HCT116 (cell line): ENCODE measurements around the gene ENGASE. TPM values are rescaled to one million over a fixed set of nuclear protein-coding genes. Genes with fewer than 3 reads are reported as not detected.

Source experiments
- ATAC-seq: fragments of 200-7000 bp; cut with Tn5 transposase; 2 replicates; pipeline ENCODE4 v1.9.1; 2020; ENCODE audit warnings: mild to moderate bottlenecking, moderate library complexity
- BruUV-seq: library from RNA; stranded (reverse); fragments of 400-500 nt; replicated peaks from 2 replicates; lab custom pipeline; 2021; lab: Mats Ljungman, UMichigan
- CTCF ChIA-PET: fragments of 300-600 bp; sonication (Branson Sonifier 250); formaldehyde crosslinking; loops from one replicate; lab custom pipeline; 2021; ENCODE audit warnings: antibody characterized with exemption; lab: Charles Lee
- POLR2A ChIA-PET: fragments of 300-600, 350-600 bp; sonication (Branson Sonifier 250); formaldehyde crosslinking; loops from one replicate; lab custom pipeline; 2021; ENCODE audit warnings: antibody characterized with exemption; lab: Charles Lee
- RAD21 ChIA-PET, 2 experiments: fragments of 300-600 bp; sonication (Branson Sonifier 250); formaldehyde crosslinking; loops; one replicate each; lab custom pipeline; 2023; ENCODE audit warnings: low total read pairs in 2 of 2; ENCODE audit not compliant: uncharacterized antibody in 2 of 2, unreplicated experiment in 2 of 2, low non-redundant PET in 1 of 2; lab: Charles Lee
- DNase-seq: peaks from one replicate; pipeline ENCODE4 v3.0.0-alpha.2; 2010; ENCODE audit warnings: low read depth, low spot score
- H2AFZ ChIP-seq: fragments of 200-600 bp; shearing (Covaris generic), sonication (generic); 2 replicates; pipeline ENCODE4 v1.6.1; 2017; ENCODE audit warnings: low read depth, mixed run types, mixed read lengths, antibody characterized with exemption, low read length; ENCODE audit not compliant: poor library complexity, severe bottlenecking
- H3K27ac ChIP-seq: 2 replicates; pipeline ENCODE4 v1.5.1; 2012; ENCODE audit warnings: low read depth, low read length
- H3K27me3 ChIP-seq: fragments of 200-600 bp; sonication (generic); 2 replicates; pipeline ENCODE4 v1.6.1; 2016; ENCODE audit warnings: mixed run types, low read length, mixed read lengths; ENCODE audit not compliant: insufficient read depth
- H3K36me3 ChIP-seq, 2 experiments: fragments of 200-500 bp in 1 of 2; fragments of 200-600 bp in 1 of 2; sonication (Bioruptor generic) in 1 of 2; sonication (generic) in 1 of 2; 2 replicates each; pipeline versions ENCODE4 v1.5.1 to v1.6.1; 2014 to 2016; ENCODE audit warnings: low read length in 2 of 2, inconsistent platforms in 1 of 2, mixed read lengths in 1 of 2, mixed run types in 1 of 2; ENCODE audit not compliant: insufficient read depth in 2 of 2, control insufficient read depth in 1 of 2
- H3K4me1 ChIP-seq, 2 experiments: fragments of 200-600 bp in 1 of 2; sonication (generic) in 1 of 2; 2 replicates each; pipeline versions ENCODE4 v1.5.1 to v1.6.1; 2012 to 2017; ENCODE audit warnings: low read length in 2 of 2, inconsistent platforms in 1 of 2, mild to moderate bottlenecking in 1 of 2, mixed read lengths in 1 of 2, mixed run types in 1 of 2, moderate library complexity in 1 of 2; ENCODE audit not compliant: insufficient read depth in 2 of 2, control insufficient read depth in 1 of 2
- H3K4me2 ChIP-seq: fragments of 200-600 bp; sonication (generic); 2 replicates; pipeline ENCODE4 v1.6.1; 2017; ENCODE audit warnings: mixed run types, low read length, mixed read lengths
- H3K4me3 ChIP-seq, 2 experiments: fragments of 200-600 bp in 1 of 2; sonication (generic) in 1 of 2; replicated peaks in 1 of 2; 2 replicates each; pipeline ENCODE4 v1.5.1; 2011 to 2016; ENCODE audit warnings: low read length in 2 of 2, control low read depth in 1 of 2, low read depth in 1 of 2, mild to moderate bottlenecking in 1 of 2, mixed read lengths in 1 of 2, mixed run types in 1 of 2
- H3K79me2 ChIP-seq: fragments of 200-600 bp; sonication (generic); 2 replicates; pipeline ENCODE4 v1.6.1; 2017; ENCODE audit warnings: mild to moderate bottlenecking, mixed run types, low read length, moderate library complexity, mixed read lengths; ENCODE audit not compliant: insufficient read depth
- H3K9ac ChIP-seq: fragments of 200-600 bp; sonication (generic); 2 replicates; pipeline ENCODE4 v1.6.1; 2016; ENCODE audit warnings: low read length, mixed read lengths
- H3K9me2 ChIP-seq: fragments of 200-600 bp; sonication (generic), shearing (Covaris generic); 2 replicates; pipeline ENCODE4 v1.6.1; 2017; ENCODE audit warnings: mixed run types, mild to moderate bottlenecking, moderate library complexity; ENCODE audit not compliant: insufficient read depth
- H3K9me3 ChIP-seq, 2 experiments: fragments of 200-500 bp in 1 of 2; fragments of 200-600 bp in 1 of 2; sonication (Bioruptor generic) in 1 of 2; sonication (generic) in 1 of 2; 2 replicates each; pipeline ENCODE4 v1.6.1; 2014 to 2017; ENCODE audit warnings: low read length in 2 of 2, mixed read lengths in 2 of 2, inconsistent platforms in 1 of 2, low read depth in 1 of 2, mild to moderate bottlenecking in 1 of 2, mixed run types in 1 of 2, moderate library complexity in 1 of 2; ENCODE audit not compliant: control insufficient read depth in 1 of 2, insufficient read depth in 1 of 2
- H4K20me1 ChIP-seq: fragments of 200-600 bp; sonication (generic), shearing (Covaris generic); 2 replicates; pipeline ENCODE4 v1.6.1; 2017; ENCODE audit warnings: mixed run types, mild to moderate bottlenecking, moderate library complexity; ENCODE audit not compliant: insufficient read depth
- ATF3 ChIP-seq: IDR thresholded peaks from 2 replicates; pipeline ENCODE4 v1.6.1; 2012
- CBX3 ChIP-seq: IDR thresholded peaks from 2 replicates; pipeline ENCODE4 v1.6.1; 2012; ENCODE audit warnings: low read depth
- CEBPB ChIP-seq: IDR thresholded peaks from 2 replicates; pipeline ENCODE4 v1.6.1; 2012; ENCODE audit warnings: low read depth
- CTCF ChIP-seq, 3 experiments: fragments of 200-600 bp in 1 of 3; sonication (generic) in 1 of 3; IDR thresholded peaks in 2 of 3; conservative IDR thresholded peaks in 1 of 3; 2 replicates each; pipeline ENCODE4 v1.5.1; 2012 to 2017; ENCODE audit warnings: low read depth in 2 of 3, low read length in 2 of 3, antibody characterized with exemption in 1 of 3, borderline replicate concordance in 1 of 3, control low read depth in 1 of 3, mild to moderate bottlenecking in 1 of 3, mixed read lengths in 1 of 3, mixed run types in 1 of 3, moderate library complexity in 1 of 3; ENCODE audit not compliant: insufficient read depth in 1 of 3
- EGR1 ChIP-seq: IDR thresholded peaks from 2 replicates; pipeline ENCODE4 v1.6.1; 2012; ENCODE audit warnings: low read depth
- ELF1 ChIP-seq: IDR thresholded peaks from 2 replicates; pipeline ENCODE4 v1.6.1; 2012; ENCODE audit warnings: low read depth, borderline replicate concordance
- EZH2 ChIP-seq: fragments of 200-600 bp; sonication (generic); IDR thresholded peaks from 2 replicates; pipeline ENCODE4 v1.6.1; 2017; ENCODE audit warnings: antibody characterized with exemption, mixed run types
- EZH2phosphoT487 ChIP-seq: fragments of 200-600 bp; IDR thresholded peaks from 2 replicates; pipeline ENCODE4 v1.6.1; 2018; ENCODE audit warnings: antibody characterized with exemption, borderline replicate concordance
- JUND ChIP-seq: IDR thresholded peaks from 2 replicates; pipeline ENCODE4 v1.6.1; 2012
- POLR2A ChIP-seq: IDR thresholded peaks from 2 replicates; pipeline ENCODE4 v1.7.0; 2011; ENCODE audit warnings: borderline replicate concordance; ENCODE audit not compliant: insufficient read depth, insufficient read length; ENCODE audit errors: extremely low read depth
- RAD21 ChIP-seq: IDR thresholded peaks from 2 replicates; pipeline ENCODE4 v1.6.1; 2012; ENCODE audit warnings: low read depth, mild to moderate bottlenecking
- REST ChIP-seq: IDR thresholded peaks from 2 replicates; pipeline ENCODE4 v1.6.1; 2012; ENCODE audit warnings: low read depth
- SIN3A ChIP-seq: IDR thresholded peaks from 2 replicates; pipeline ENCODE4 v1.6.1; 2012; ENCODE audit warnings: low read depth
- SP1 ChIP-seq: IDR thresholded peaks from 2 replicates; pipeline ENCODE4 v1.6.1; 2012; ENCODE audit warnings: low read depth
- SRF ChIP-seq: IDR thresholded peaks from 2 replicates; pipeline ENCODE4 v1.6.1; 2012; ENCODE audit warnings: low read depth
- TCF7L2 ChIP-seq: IDR thresholded peaks from 2 replicates; pipeline ENCODE4 v1.7.0; 2011; ENCODE audit warnings: borderline replicate concordance, inconsistent platforms; ENCODE audit not compliant: insufficient read depth, insufficient read length; ENCODE audit errors: extremely low read depth
- ZFX ChIP-seq: fragments of 450-650 bp; IDR thresholded peaks from 2 replicates; pipeline ENCODE4 v1.6.1; 2017
- ZNF274 ChIP-seq: fragments of 200-500 bp; sonication (Bioruptor generic); IDR thresholded peaks from 2 replicates; pipeline ENCODE4 v1.6.1; 2014; ENCODE audit warnings: mild to moderate bottlenecking, low read depth, low read length, inconsistent platforms
- intact Hi-C: fragments of 100-400 bp; cut with micrococcal nuclease; formaldehyde crosslinking; loops from 2 replicates; pipeline ENCODE4 v1.10.0; 2022
- total RNA-seq: library from RNA; stranded (reverse); gene quantifications from one replicate; pipeline ENCODE4 v1.2.1, GENCODE V29; 2021; ENCODE audit not compliant: unreplicated experiment
- TF ChIP-seq, protein P1 (sequence below): IDR thresholded peaks from 2 replicates; pipeline ENCODE4 v1.6.1; 2012
- TF ChIP-seq, protein P2 (sequence below): IDR thresholded peaks from 2 replicates; pipeline ENCODE4 v1.6.1; 2011; ENCODE audit warnings: mild to moderate bottlenecking, low read length, moderate library complexity; ENCODE audit not compliant: insufficient replicate concordance; ENCODE audit errors: extremely low read depth

Gene ENGASE
- total RNA-seq, 1 experiment from 2014 or later = 54.2 TPM

DNA sequence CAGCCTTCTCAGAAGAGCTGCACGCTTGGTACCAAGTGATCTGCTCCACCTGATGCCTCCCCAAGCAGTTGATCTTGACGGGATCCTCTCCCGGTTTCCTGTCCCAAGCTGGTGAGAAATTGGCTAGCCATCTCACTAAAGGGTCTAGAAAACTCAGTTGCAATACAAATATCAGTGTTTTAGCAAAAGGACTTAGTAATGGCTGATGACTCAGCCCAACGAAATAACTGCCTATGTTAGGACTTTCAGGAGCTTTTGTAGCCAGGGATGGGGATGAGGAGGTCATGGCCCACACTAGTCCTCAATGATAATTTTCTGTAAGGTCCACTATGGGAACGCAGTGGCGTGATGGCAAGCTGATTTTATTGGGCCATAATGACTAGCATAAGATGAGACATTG, 23.3 kb upstream of the ENGASE start (continued):
- TF ChIP-seq SRF = no peak
- no peak for TF ChIP-seq JUND
- TF ChIP-seq EZH2 = no peak

DNA sequence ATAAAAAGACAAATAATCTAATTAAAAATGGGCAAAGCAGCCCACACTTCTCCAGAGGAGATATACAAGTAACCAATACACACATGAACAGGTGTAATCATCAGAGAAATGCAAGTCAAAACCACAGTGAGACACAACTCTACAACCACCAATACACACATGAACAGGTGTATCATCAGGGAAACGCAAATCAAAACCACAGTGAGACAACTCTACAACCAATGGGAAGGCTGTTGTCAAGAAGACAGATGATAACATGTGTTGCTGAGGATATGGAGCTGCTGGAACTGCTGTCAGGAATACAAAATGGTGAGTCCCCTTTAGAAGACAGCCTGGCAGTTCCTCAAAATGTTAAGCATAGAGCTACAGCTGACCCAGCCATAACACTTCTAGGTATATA, 22.5 kb upstream of the ENGASE start:
- Histone ChIP-seq H4K20me1 (no peaks in the 10 kb centered on the region), H3K36me3 (no peaks in the 10 kb centered on the region), H3K4me2 (no peak overlapping the region), H3K27me3 (no peaks in the 10 kb centered on the region), H3K79me2 (no peaks in the 10 kb centered on the region), H3K27ac (no peak overlapping the region), H3K9me3 (0 out of 4 replicates have a peak, but pooled peaks cover 0 to 3% of the 10 kb centered on the region in 2 experiments), H3K4me3 (no peak overlapping the region), H3K4me1 (no peaks in the 10 kb centered on the region), H2AFZ (no peak overlapping the region), H3K9me2 (no peaks in the 10 kb centered on the region), H3K9ac (no peak overlapping the region)
- ChIA-PET CTCF (no interaction called here), RAD21 (no interaction called here), POLR2A (no interaction called here)
- intact Hi-C loops = no loop called here
- no peak for ATAC-seq
- no peak for DNase-seq
- no TSS peak for BruUV-seq
- TF ChIP-seq ZNF274 (no peak), TCF7L2 (no peak), REST (no peak), RAD21 (no peak), ATF3 (no peak), ZFX (no peak), CBX3 (no peak), CEBPB (no peak), SIN3A (no peak), SP1 (no peak), EGR1 (no peak), JUND (no peak), EZH2phosphoT487 (no peak), ELF1 (no peak), CTCF (IDR thresholded peaks at IDR 0.05 in 2 of 3, conservative IDR thresholded peaks at IDR 0.05 in 1 of 3; ENCODE audit: borderline replicate concordance in 1 of 3, insufficient read depth in 1 of 3, low read depth in 2 of 3, low read length in 2 of 3) (no peak), POLR2A (no peak), EZH2 (no peak)
- TF ChIP-seq, protein P1, sequence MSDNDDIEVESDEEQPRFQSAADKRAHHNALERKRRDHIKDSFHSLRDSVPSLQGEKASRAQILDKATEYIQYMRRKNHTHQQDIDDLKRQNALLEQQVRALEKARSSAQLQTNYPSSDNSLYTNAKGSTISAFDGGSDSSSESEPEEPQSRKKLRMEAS = no peak
- TF ChIP-seq, protein P2, sequence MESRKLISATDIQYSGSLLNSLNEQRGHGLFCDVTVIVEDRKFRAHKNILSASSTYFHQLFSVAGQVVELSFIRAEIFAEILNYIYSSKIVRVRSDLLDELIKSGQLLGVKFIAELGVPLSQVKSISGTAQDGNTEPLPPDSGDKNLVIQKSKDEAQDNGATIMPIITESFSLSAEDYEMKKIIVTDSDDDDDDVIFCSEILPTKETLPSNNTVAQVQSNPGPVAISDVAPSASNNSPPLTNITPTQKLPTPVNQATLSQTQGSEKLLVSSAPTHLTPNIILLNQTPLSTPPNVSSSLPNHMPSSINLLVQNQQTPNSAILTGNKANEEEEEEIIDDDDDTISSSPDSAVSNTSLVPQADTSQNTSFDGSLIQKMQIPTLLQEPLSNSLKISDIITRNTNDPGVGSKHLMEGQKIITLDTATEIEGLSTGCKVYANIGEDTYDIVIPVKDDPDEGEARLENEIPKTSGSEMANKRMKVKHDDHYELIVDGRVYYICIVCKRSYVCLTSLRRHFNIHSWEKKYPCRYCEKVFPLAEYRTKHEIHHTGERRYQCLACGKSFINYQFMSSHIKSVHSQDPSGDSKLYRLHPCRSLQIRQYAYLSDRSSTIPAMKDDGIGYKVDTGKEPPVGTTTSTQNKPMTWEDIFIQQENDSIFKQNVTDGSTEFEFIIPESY = no peak
